ENCODE measurements around the gene PLEKHG5.
"Not testable (repeated sequence)": the region's sequence is repeated elsewhere in the genome, so short reads cannot be mapped to it uniquely, and the experiment has no call there.

Gene PLEKHG5

DNA sequence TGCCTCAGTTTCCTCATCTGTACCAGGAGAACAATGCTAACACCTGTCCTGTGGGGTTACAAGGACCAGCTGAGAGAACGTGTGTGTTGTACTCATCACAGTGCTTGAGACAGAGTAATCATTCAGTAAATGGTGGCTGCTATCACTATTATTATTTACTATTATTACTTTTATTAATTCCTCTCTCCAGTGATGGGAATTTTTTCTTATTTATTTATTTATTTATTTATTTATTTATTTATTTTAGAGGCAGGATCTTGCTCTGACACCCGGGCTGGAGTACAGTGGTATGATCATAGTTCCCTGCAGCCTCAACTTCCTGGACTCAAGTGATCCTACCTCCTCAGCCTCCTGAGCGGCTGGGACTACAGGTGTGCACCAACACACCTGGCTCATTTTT is 55.2 kb downstream of the PLEKHG5 start:
- not testable (repeated sequence) for H3K27ac ChIP-seq; DNase-seq (ENCODE audit: low read depth, low spot score)

DNA sequence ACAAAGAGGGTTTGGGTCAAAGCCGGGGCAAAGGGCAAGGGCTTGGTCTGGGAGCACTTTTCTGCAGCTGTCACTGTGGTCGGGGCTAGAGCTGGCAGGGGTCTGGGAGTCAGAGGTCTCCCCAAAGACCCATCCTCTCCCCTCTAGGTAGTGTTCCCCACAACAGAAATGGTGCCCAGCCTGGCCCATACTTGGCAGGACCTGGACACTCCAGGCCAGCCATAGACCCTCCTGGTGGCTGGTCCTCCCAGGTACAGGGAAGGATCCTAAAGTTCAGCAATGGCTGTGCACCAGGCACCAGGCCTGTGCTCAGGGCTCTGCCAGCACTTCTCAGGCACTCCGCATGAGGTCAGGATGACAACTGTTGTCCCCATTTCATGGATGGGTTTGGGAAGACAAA is 55.9 kb downstream of the PLEKHG5 start:
- DNase-seq (ENCODE audit: low read depth, low spot score) = no peak
- H3K27ac ChIP-seq = no peak overlapping the region

DNA sequence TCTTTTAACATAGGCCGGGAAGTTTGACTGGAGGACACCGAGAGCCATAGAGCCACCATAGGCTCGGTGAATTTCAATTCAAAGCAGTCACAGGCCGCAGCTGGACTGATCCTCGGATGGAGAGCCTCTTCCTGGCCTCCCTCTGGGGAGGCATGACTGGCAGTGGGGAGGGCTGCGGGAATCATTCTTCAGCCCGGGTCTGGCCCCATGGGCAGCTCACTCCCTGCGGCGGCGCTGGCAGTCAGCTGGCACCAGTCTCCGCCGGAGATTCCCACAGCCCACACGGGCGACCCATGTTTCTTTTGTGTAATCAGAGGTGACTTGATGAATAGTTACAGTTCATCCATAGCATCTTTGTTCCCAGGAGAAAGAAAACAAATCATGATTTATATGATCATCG is 56.3 kb downstream of the PLEKHG5 start:
- no peak overlapping the region for H3K27ac ChIP-seq
- DNase-seq (ENCODE audit: low read depth, low spot score) = no peak

DNA sequence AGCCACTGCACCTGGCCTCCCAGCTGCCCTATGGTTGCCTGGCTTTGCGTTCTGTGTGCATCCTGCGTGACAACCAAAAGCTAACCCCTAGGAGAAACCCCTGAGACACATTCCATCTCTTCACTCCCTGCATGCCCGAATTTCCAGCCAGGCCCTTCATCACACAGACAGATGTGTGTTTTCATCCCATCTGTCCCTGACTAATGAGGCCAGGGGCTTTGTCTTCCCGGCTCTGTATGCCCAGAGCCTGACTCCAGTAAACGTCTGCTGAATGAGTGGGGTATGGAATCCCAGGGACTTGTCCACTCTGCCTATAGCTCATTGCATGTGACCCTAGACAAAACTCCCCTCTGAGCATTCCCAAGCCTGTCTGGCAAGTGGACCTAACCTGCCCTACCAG is 57.3 kb downstream of the PLEKHG5 start:
- H3K27ac ChIP-seq = no peak overlapping the region
- no peak for DNase-seq (ENCODE audit: low read depth, low spot score)

DNA sequence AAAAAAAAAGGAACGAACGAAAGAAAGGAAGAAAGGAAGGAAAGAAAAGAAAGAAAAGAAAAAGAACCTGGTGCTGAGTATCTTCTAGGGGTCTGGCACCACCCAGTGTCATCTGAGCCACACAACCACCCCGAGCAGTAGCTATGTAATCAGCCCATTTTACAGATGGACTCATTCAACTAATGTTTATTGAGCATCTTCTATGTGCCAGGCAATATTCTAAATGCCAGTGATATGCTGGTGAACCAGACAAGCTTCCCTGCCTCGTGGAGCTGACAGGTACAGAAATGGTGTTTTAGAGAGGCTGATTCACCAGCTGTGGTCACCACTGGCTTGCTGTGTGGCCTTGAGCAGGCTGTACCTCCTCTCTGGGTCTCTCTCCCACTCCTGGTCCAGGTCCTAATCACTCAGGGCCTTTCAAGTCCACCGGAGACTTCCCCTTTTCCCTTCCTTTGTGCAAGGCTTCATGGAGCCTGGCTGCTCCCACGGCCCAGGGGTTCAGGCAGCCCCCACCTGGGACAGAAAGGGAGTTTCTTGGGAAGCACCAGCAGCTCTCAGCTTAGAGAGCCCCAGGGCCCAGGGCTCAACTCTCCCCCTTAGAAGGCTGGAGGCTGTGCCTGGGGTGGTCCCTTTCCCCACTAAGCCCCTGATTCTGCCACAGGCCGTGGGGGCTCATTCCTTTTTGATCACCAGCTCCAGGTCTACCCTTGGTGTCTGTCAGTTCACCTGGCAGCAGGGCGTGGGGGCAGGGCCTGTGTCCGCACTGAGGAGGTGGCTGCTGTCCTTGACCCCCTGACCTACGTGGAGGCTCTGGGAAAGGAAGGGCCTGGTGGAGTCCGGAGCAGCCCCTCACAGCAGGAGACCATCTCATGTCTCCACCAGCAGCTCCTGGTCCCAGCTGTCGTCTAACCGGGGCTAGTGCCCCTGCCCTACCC is 59.6 kb downstream of the PLEKHG5 start:
- DNase-seq (ENCODE audit: low read depth, low spot score) = not testable (repeated sequence)

DNA sequence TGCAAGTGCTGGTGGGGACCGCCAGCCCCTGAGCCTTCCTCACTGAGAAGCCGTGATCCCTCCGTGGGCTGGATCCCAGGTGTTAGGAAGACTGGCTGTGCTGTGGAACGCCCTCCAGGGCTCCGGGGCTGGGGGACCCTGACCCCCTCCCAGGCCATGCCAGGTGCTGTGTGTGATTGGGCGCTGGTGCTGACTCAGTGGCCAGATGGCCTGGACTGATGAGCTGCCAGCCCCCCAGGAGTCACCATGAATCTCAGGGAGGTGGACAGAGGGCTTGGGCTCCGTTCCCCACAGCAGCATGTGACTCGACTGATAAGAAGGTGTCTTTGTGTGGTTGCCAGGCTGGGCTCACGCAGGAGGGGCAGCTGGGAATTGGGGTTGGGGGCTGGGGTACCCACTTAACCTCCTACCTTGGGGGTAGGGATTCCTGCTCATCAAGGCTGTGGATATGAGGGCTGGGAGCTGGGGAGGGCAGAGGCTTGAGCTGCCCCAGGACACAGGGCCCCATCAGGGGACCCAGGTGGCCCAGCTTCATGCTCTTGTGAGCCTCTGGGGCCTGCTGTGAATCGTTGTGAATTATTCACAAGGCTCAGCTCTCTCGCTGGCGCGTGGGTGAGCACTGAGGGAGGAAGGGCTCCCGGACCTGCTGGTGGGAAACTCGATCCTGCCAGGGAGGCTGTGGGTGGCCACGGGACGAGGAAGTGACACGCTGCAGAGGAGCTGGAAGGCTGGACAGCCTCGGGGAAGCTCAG is 61.6 kb downstream of the PLEKHG5 start:
- not testable (repeated sequence) for H3K27ac ChIP-seq; DNase-seq (ENCODE audit: low read depth, low spot score)

More for the DNA sequence above, 59.6 kb downstream of the PLEKHG5 start:
- H3K27ac ChIP-seq = not testable (repeated sequence)

DNA sequence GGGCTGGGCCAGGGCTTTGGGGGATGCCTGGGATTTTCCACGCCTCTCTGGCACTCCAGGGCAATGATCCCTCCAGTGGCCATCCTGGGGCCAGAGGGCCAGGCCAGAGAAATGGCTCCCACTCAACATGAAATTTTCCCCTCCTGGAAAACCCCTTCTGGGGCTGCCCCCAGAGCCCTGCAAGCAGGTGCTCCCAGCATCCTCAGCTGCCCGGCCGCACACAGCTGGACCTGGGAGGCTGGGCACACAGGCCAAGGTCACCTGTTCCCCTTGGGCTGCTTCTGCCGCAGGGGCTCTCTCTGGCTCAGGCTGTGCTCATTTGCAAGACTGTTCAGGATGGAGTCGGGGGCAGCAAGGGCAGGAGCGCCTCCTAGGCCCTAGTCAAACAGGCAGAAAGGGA is 63.0 kb downstream of the PLEKHG5 start:
- DNase-seq (ENCODE audit: low read depth, low spot score); H3K27ac ChIP-seq: not testable (repeated sequence)

DNA sequence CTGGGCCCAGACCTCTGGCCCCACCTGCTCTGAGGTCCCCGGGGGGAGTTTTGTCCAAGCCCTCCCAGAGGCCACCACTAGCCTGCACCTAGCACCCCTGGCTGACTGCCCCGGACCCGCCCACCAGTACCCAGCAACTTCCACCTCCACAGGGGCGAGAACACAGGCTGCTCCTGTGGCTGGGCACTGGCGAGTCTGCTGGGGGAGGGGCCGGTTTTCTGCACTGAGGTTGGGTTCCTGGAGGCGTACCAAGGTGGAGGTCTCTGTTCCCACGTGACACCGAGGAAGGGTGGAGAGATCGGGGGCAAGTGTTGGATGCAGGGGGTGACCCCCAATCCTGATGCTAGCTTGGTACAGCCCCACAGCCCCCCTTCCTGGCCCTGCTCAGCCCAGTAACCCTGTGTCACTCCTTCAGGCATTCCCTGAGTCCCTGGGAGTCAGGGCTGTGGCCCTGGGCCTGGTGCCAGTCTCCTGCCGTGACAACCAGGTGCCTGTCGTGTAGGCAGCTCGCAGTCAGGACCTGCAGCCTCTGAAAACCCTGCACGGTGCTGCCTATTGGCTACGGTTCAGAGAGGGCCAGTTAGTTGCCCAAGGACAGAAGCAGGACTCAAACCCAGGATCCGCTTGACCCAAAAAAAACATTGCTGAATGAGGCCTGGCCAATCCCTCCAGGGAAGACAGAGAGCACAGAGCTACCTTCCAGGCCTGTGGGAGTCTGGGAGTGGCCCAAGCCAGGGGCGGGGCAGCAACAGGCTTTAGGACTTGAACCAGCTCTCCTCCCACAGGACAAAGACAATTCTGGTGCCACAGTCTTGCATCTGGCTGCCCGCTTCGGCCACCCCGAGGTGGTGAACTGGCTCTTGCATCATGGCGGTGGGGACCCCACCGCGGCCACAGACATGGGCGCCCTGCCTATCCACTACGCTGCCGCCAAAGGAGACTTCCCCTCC is 63.8 kb downstream of the PLEKHG5 start:
- peak overlapping the region; percentile 9 for H3K27ac ChIP-seq
- no peak for DNase-seq (ENCODE audit: low read depth, low spot score)

DNA sequence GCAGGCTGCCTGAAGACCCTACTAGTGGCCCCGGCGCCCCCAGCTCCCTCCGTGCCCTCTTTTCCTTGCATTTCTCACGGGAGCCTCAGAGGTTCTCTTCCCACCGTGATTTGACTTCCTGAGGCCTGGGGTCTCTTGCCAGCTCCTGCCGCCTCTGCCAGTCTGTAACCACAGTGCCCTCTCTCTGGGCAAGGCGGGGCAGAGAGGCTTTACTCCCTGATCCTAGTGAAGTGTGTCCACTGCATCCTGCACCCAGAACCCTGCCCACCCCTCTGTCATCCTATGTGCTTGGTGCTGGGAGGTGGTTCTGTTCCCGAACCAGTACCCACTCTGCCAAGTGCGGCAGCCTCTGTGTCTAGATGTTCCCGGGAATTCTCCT is 64.5 kb downstream of the PLEKHG5 start:
- no peak overlapping the region for H3K27ac ChIP-seq

DNA sequence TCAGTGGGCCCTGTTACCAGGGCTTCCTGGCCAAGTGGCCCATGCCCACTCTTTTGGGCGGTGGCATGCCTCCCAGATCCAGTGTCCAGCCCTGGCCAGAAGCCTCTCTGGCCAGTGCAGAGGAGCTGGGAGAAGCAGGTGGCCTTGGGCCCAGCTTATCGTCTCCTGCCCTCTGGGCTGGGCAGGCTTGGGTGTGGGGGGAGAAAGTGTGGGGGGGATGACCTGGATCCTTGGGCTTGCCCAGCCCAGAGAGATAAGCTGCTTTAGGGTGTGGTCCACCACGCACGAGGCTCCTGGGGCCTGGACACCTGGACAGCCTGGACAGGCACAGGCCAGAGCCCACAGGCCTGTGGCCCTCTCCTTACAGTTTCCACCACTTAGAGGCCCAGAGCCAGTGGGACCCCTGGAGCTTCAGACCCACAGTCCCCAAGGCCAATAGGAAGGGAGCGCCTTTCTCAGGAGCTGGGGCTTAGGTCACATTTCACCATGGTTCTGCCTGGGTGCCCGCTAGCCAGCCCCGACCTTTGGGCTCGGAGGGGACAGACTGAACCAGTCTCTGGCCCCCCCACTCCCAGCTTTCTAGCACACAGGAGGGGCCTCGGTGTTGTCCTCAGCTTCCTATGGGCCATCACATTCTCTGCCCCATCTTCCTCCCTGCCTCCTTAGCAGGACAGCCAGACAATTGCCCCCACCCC is 65.0 kb downstream of the PLEKHG5 start:
- DNase-seq (ENCODE audit: low read depth, low spot score) = no peak
- no peak overlapping the region for H3K27ac ChIP-seq

More for the DNA sequence above, 64.5 kb downstream of the PLEKHG5 start:
- no peak for DNase-seq (ENCODE audit: low read depth, low spot score)

DNA sequence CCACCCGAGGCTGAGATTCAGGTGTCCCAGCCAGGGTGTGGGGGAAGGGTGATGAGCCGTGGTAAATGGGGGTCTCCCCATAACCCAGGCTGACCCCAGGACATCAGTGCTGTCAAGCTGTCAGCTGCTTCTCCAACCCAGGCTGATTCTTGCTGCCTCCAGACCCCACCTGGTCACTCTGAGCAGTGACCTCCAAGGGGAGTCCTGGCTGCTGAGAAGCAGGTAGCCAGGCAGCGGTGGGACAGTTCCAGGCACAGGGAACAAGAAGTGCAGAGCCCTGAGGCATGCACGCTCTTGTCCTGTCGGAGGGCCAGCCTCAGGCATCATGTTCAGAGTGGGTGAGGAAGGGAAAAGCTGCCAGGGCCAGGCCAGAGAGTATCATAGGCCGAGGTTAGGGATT is 65.8 kb downstream of the PLEKHG5 start:
- no peak for DNase-seq (ENCODE audit: low read depth, low spot score)
- no peak overlapping the region for H3K27ac ChIP-seq

DNA sequence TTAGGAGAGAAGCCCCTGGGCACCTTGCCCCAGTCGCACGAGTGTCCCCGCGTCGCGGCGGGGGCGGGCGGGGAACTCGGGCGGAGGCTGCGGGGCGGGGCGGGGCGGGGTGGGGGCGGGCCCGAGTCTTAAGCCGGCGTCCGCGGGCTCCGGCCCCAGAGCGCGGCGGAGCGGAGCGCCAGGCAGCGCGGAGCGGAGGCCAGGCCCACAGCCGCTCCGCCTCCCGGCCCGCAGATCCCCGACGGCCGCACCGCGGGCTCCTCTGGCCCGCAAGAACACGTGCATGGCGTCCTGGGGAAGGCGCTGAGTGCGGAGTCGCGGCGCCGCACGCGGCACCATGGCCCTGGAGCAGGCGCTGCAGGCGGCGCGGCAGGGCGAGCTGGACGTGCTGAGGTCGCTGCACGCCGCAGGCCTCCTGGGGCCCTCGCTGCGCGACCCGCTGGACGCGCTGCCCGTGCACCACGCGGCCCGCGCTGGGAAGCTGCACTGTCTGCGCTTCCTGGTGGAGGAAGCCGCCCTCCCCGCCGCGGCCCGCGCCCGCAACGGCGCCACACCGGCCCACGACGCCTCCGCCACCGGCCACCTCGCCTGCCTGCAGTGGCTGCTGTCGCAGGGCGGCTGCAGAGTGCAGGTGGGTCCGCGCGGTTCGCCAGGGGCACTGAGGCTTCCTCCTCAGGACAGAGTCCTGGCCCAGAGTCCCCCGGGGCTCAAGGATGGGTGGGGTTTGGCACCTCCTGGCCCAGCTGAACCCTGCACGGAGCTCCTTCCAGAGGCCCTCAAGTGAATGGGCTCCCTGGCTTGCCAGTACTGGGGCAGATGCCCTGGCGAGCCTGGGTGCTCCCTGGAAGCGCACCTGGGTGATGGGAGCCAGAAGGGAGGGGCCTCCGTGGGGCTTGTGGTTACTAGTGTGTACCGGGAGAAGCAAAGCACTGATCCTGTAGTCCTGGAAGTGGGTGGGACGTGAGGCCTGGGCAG is 66.6 kb downstream of the PLEKHG5 start, which contains the start of gene ESPN:
TSS of gene ESPN (plus strand) at position 158 of the 975 bp plus-strand sequence. CDS start at position 338, 180 bp downstream.
- peak within 1 kb of the TSS; percentile 61 for H3K27ac ChIP-seq
- DNase-seq (ENCODE audit: low read depth, low spot score) = no peak

DNA sequence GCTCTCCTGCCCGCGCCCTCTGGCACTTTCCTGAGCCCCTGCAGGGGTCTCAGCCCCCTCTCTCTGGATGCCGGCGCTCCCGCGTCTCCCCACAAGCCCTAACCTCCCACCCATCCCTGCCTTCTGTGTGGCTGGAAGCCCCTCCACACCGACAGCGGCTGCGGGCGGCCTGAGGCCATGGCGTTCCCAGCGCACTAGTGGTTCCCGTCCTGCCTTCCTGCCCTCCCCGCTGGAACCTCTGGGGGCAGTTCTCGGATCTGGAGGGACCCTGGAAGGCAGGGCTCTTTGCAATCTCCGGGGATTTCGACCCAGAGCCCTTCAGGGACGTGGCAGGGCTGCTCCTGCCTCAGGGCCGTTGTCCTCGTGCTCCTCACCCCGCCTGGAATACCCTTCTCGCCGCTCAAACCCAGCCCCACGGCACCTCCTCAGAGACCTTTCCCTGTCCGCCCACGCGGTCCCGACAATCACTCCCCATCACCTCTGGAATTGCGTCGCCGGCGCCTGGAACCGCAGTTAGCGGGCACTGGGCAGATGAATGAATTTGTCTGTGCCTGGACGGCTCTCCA is 67.4 kb downstream of the PLEKHG5 start:
- DNase-seq (ENCODE audit: low read depth, low spot score) = no peak
- H3K27ac ChIP-seq = peak overlapping the region; percentile 61

DNA sequence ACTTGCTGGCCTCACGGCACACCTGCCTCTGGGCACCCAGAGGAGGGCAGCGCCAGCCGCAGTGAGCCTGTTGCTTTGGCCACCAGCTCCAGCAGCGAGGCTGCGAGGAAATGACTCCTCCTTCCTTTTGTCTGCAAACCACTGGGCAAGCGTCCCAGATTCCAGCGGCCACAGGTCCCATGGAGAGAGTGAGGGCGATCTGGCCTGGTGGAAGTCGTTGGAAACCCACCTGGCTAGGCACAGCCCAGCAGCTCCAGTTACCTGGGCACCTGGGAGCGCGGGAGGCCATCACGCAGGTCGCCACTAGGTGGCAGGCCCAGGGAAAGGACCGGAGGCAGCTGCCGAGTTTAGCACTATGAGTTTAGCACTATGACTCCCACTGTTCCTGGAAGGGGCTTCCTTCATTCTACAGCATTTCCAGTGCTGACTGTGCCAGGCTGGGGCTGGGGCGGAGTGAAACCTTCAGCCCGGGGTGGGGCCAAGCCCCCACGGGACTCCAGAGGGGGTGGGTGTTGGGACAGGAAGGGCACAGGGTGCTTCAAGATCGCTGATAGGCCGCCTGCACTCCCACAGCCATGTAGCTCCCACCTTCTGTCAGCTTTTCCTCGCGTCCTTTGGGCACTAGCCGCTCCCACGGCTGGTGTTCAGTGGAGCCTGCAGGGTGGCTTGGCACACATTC is 68.0 kb downstream of the PLEKHG5 start:
- no peak for DNase-seq (ENCODE audit: low read depth, low spot score)
- peak overlapping the region; percentile 61 for H3K27ac ChIP-seq

DNA sequence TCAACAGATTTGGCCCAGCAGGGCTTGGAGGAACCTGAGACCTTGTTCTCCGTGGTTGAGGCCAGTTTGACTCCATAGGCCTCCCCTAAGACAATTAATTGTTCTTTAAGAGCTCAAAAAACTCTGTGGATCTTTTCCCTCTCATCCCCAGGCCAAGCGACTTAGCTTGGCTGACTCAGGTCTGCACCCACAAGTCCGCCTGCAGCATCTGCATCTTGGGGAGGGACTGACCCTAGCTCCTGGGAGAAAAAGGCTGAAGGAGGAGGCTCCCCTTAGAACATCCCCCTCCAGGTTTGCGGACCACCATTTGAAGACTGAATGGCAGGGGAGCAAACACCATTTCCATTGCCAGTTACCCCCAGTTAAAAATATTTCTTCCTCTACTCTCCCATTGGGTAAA is 70.2 kb downstream of the PLEKHG5 start:
- H3K27ac ChIP-seq = peak overlapping the region; percentile 61
- DNase-seq (ENCODE audit: low read depth, low spot score) = no peak

DNA sequence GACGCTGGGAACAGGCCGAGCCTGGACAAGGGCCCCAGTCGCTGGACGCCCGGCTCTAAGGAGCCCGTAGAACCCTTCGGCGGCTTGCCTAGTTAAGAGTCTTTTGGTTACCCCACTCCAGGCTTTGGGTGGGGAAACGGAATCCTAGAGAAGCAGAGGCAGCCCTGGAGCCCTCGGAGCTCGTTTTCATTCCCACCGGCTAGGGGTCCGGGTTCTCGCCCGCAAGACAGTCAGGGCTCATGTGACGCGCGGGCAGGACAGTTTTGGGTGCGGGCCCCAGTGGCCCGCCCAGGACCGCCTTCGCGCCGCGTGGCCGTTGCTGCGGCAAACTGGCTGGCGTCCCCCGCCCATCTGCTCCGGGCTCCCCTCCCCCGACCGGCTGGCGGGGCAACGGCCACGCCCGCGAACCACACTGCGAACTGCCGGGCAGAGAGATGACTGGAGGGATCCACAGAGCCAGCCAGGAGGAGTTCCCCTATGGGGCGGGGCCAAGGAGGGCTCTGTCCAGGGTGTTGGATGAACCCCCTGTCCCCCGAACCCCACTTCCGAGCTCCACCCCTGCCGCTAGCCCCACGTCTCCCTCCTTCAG is 70.9 kb downstream of the PLEKHG5 start:
- DNase-seq (ENCODE audit: low read depth, low spot score) = no peak
- peak overlapping the region; percentile 99 for H3K27ac ChIP-seq

DNA sequence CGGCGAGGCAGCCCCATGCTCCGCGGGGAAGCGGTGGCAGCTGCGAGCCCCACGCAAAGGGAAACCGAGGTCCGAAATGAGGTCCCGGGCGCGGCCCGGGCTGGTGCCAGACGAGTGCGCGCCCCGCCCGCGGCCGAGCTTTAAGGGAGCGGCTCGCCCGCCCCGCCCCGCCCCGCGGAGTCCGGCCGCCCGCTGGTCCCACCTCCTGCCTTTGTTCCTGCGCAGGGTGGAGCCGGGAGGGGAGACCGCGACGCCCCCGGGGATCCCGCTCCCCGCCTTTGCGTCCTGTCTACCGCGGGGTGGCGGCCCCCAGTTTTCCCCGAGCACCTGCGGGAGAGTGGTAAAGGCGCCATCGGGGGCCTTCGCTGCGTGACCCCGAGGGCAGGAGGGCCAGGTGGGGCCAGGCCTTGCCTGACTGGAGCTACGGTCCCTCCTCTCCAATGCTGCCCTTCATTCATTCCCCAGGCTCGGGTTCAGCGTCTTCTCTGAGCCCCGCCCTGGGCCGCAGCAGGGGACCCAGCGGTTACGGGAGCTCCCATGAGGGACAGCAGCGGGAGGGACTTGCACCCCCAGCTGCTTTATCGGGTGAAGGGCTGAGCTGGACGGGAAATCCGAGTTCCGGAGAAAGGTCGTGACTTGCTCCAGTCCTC is 71.5 kb downstream of the PLEKHG5 start, which contains the start of gene HES2:
TSS of gene HES2 (minus strand) at position 116 of the 650 bp plus-strand sequence. CDS start at position 17, 99 bp downstream.
- no peak for DNase-seq (ENCODE audit: low read depth, low spot score)
- H3K27ac ChIP-seq = peak within 1 kb of the TSS; percentile 99
